B cell (primary cell): Measurements from ENCODE around the gene KPNA3. TPM values are rescaled to one million over a fixed set of nuclear protein-coding genes. Genes with fewer than 3 reads are reported as not detected.

ENCODE experiments used
- ATAC-seq: fragments of 200-7000 bp; cut with Tn5 transposase; one replicate; pipeline ENCODE4 v1.10.0; 2021; ENCODE audit warnings: low read depth, mild to moderate bottlenecking, moderate number of reproducible peaks, moderate library complexity
- CTCF ChIA-PET: fragments of 350-600 bp; sonication (Branson Sonifier 250); formaldehyde crosslinking; loops from one replicate; lab custom pipeline; 2021; ENCODE audit warnings: antibody characterized with exemption, inconsistent platforms; lab: Charles Lee
- POLR2A ChIA-PET: fragments of 350-600 bp; sonication (Branson Sonifier 250); formaldehyde crosslinking; loops from one replicate; lab custom pipeline; 2021; ENCODE audit warnings: antibody characterized with exemption; lab: Charles Lee
- DNase-seq: peaks from one replicate; pipeline ENCODE4 v3.0.0; 2013
- H2AFZ ChIP-seq: 2 replicates; pipeline ENCODE4 v1.6.1; 2012; ENCODE audit warnings: mild to moderate bottlenecking, low read depth, low read length; ENCODE audit not compliant: insufficient read depth, poor library complexity, severe bottlenecking
- H3K27ac ChIP-seq, 2 donors: 1 replicate in 1 of 2; 2 replicates in 1 of 2; pipeline ENCODE4 v1.5.1; 2012 to 2013; ENCODE audit warnings: low read length in 2 of 2, mild to moderate bottlenecking in 2 of 2, moderate library complexity in 1 of 2
- H3K27me3 ChIP-seq, 4 experiments: fragments of 200-600 bp in 1 of 4; sonication (generic) in 1 of 4; replicated peaks in 1 of 4; 1 replicate in 2 of 4; 2 replicates in 2 of 4; pipeline versions ENCODE4 v1.6.1 to v1.7.0; 2013 to 2016; ENCODE audit warnings: low read length in 3 of 4, mild to moderate bottlenecking in 2 of 4, mixed read lengths in 1 of 4, moderate library complexity in 1 of 4; ENCODE audit not compliant: insufficient read depth in 4 of 4, control insufficient read depth in 3 of 4; ENCODE audit errors: control extremely low read depth in 1 of 4
- H3K36me3 ChIP-seq, 2 experiments: replicated peaks in 1 of 2; 1 replicate in 1 of 2; 2 replicates in 1 of 2; pipeline versions ENCODE4 v1.6.1 to v1.7.1; 2013; ENCODE audit warnings: low read length in 1 of 2; ENCODE audit not compliant: insufficient read depth in 2 of 2, control insufficient read depth in 1 of 2; ENCODE audit errors: control extremely low read depth in 1 of 2, extremely low read depth in 1 of 2
- H3K4me1 ChIP-seq, 2 donors: fragments of 200-600 bp in 1 of 2; sonication (generic) in 1 of 2; 1 replicate in 1 of 2; 2 replicates in 1 of 2; pipeline versions ENCODE4 v1.5.1 to v1.6.1; 2013 to 2017; ENCODE audit warnings: low read length in 2 of 2; ENCODE audit not compliant: control insufficient read depth in 2 of 2, insufficient read depth in 2 of 2
- H3K4me2 ChIP-seq: replicated peaks from 2 replicates; pipeline ENCODE3; 2012; ENCODE audit warnings: mild to moderate bottlenecking, low read depth, low read length; ENCODE audit not compliant: poor library complexity, severe bottlenecking
- H3K4me3 ChIP-seq, 5 experiments: fragments of 200-600 bp in 1 of 5; sonication (generic) in 1 of 5; 1 replicate in 3 of 5; 2 replicates in 2 of 5; pipeline versions ENCODE4 v1.5.1 to v1.7.0; 2011 to 2016; ENCODE audit warnings: low read length in 4 of 5, mild to moderate bottlenecking in 4 of 5, low read depth in 2 of 5, control low read depth in 1 of 5, moderate library complexity in 1 of 5; ENCODE audit not compliant: insufficient read depth in 1 of 5; ENCODE audit errors: control extremely low read depth in 1 of 5, extremely low read depth in 1 of 5
- H3K79me2 ChIP-seq: fragments of 200-600 bp; sonication (generic); one replicate; pipeline ENCODE4 v1.6.0; 2016; ENCODE audit warnings: low read length; ENCODE audit not compliant: control insufficient read depth, insufficient read depth
- H3K9ac ChIP-seq: fragments of 200-600 bp; sonication (generic); 2 replicates; pipeline ENCODE4 v1.6.1; 2017; ENCODE audit warnings: mild to moderate bottlenecking, low read length, moderate library complexity
- H3K9me3 ChIP-seq, 3 donors: one replicate each; pipeline versions ENCODE4 v1.6.1 to v1.7.1; 2013; ENCODE audit warnings: low read length in 2 of 3; ENCODE audit not compliant: control insufficient read depth in 2 of 3, insufficient read depth in 1 of 3; ENCODE audit errors: control extremely low read depth in 1 of 3
- H4K20me1 ChIP-seq: 2 replicates; pipeline ENCODE4 v1.6.0; 2012; ENCODE audit warnings: mild to moderate bottlenecking, low read length; ENCODE audit not compliant: insufficient read depth, control insufficient read depth, poor library complexity, severe bottlenecking
- H3K27ac Mint-ChIP-seq: one replicate; pipeline ENCODE4 v1.8.0; 2021; ENCODE audit warnings: mixed read lengths
- H3K27me3 Mint-ChIP-seq: one replicate; pipeline ENCODE4 v1.8.0; 2021; ENCODE audit warnings: mixed read lengths
- H3K4me1 Mint-ChIP-seq: one replicate; pipeline ENCODE4 v1.8.0; 2021; ENCODE audit warnings: mixed read lengths
- H3K4me3 Mint-ChIP-seq: one replicate; pipeline ENCODE4 v1.8.0; 2021; ENCODE audit warnings: mixed read lengths
- H3K9me3 Mint-ChIP-seq: one replicate; pipeline ENCODE4 v1.8.0; 2022; ENCODE audit warnings: mixed read lengths; ENCODE audit not compliant: insufficient read depth
- CTCF ChIP-seq: fragments of 200-600 bp; IDR thresholded peaks from one replicate; pipeline ENCODE4 v1.8.0; 2022; ENCODE audit warnings: antibody characterized with exemption, mild to moderate bottlenecking
- EZH2 ChIP-seq: IDR thresholded peaks from 2 replicates; pipeline ENCODE4 v1.6.1; 2012; ENCODE audit warnings: borderline replicate concordance, low read depth, mild to moderate bottlenecking, moderate library complexity, low read length; ENCODE audit not compliant: insufficient read depth, poor library complexity, severe bottlenecking
- WGBS: methylation state at CpG from one replicate; pipeline ENCODE4 v1.1.5; 2013; ENCODE audit warnings: missing lambda C conversion rate; ENCODE audit not compliant: insufficient coverage; 5-methylcytosine and 5-hydroxymethylcytosine counted together
- intact Hi-C: fragments of 100-400 bp; cut with micrococcal nuclease; formaldehyde crosslinking; loops from one replicate; pipeline ENCODE4 v1.10.0; 2022
- polyA plus RNA-seq: library from polyadenylated mRNA; depleted of rRNA; stranded (reverse); fragments of >200 nt; gene quantifications from 2 replicates; pipeline ENCODE4 v1.2.3, GENCODE V29; 2012
- total RNA-seq, 2 donors: library from RNA; stranded (reverse); fragments of 120-200 nt in 1 of 2; gene quantifications; 1 replicate in 1 of 2; 2 replicates in 1 of 2; pipeline versions ENCODE4 v1.2.3 to v1.2.4, GENCODE V29; 2013 to 2022

KPNA3 gene
- total and polyA plus RNA-seq, 2 donors (not counting 1 experiment from before 2014, with no cell fraction given) = 7.8 to 19.7 TPM

GRCh38 chr13:49840266-49840665, 47.8 kb upstream of the KPNA3 start:
- no peak overlapping the region for H3K27ac Mint-ChIP-seq
- Histone ChIP-seq H3K9ac (no peak overlapping the region), H4K20me1 (no peaks in the 10 kb centered on the region), H3K27ac (no peak overlapping the region), H3K79me2 (no peaks in the 10 kb centered on the region), H3K4me3 (no peak overlapping the region), H3K4me1 (no peaks in the 10 kb centered on the region), H2AFZ (no peak overlapping the region), H3K27me3 (no peaks in the 10 kb centered on the region), H3K9me3 (no peaks in the 10 kb centered on the region), H3K36me3 (no peaks in the 10 kb centered on the region), H3K4me2 (no peak overlapping the region)
- no peaks in the 10 kb centered on the region for H3K9me3 Mint-ChIP-seq
- no peak overlapping the region for H3K4me3 Mint-ChIP-seq
- no peak for DNase-seq
- no peak for ATAC-seq
- ChIA-PET CTCF (no interaction called here), POLR2A (no interaction called here)
- intact Hi-C loops = no loop called here
- TF ChIP-seq CTCF = no peak
- no peak for TF ChIP-seq EZH2
- H3K4me1 Mint-ChIP-seq = no peaks in the 10 kb centered on the region
- H3K27me3 Mint-ChIP-seq = no peaks in the 10 kb centered on the region
- WGBS = 100% methylated on average over 3 of the region's 4 CpGs

GRCh38 chr13:49838989-49839388, 46.5 kb upstream of the KPNA3 start:
- Mint-ChIP-seq H3K4me3 (no peak overlapping the region), H3K27ac (no peak overlapping the region), H3K9me3 (no peaks in the 10 kb centered on the region), H3K4me1 (no peaks in the 10 kb centered on the region), H3K27me3 (no peaks in the 10 kb centered on the region)
- TF ChIP-seq CTCF (no peak), EZH2 (no peak)
- H3K4me1 ChIP-seq = no peaks in the 10 kb centered on the region
- WGBS = 100% methylated on average over 3 of the region's 4 CpGs
- H3K36me3 ChIP-seq = no peaks in the 10 kb centered on the region
- H3K27me3 ChIP-seq = no peaks in the 10 kb centered on the region
- CTCF ChIA-PET = no interaction called here
- ATAC-seq (no peak), DNase-seq (no peak)
- intact Hi-C loops = no loop called here
- no peak overlapping the region for H3K27ac ChIP-seq
- no peaks in the 10 kb centered on the region for H3K9me3 ChIP-seq
- H4K20me1 ChIP-seq = no peaks in the 10 kb centered on the region
- no peaks in the 10 kb centered on the region for H3K79me2 ChIP-seq
- no peak overlapping the region for H3K4me2 ChIP-seq
- no peak overlapping the region for H2AFZ ChIP-seq
- H3K4me3 ChIP-seq = no peak overlapping the region
- POLR2A ChIA-PET = no interaction called here
- no peak overlapping the region for H3K9ac ChIP-seq
